GM23248 (cell line): ENCODE data around the gene OPRM1.

Experiments used
- EZH2 ChIP-seq: fragments of 200-600 bp; sonication (generic); IDR thresholded peaks from 2 replicates; pipeline ENCODE4 v1.6.1; 2018; ENCODE audit warnings: antibody characterized with exemption, mild to moderate bottlenecking; ENCODE audit not compliant: insufficient read depth, poor library complexity, severe bottlenecking
- EZH2phosphoT487 ChIP-seq: fragments of 200-600 bp; sonication (generic); IDR thresholded peaks from 2 replicates; pipeline ENCODE4 v1.6.1; 2018; ENCODE audit warnings: antibody characterized with exemption, moderate library complexity, mild to moderate bottlenecking, low read depth; ENCODE audit not compliant: insufficient read depth

DNA sequence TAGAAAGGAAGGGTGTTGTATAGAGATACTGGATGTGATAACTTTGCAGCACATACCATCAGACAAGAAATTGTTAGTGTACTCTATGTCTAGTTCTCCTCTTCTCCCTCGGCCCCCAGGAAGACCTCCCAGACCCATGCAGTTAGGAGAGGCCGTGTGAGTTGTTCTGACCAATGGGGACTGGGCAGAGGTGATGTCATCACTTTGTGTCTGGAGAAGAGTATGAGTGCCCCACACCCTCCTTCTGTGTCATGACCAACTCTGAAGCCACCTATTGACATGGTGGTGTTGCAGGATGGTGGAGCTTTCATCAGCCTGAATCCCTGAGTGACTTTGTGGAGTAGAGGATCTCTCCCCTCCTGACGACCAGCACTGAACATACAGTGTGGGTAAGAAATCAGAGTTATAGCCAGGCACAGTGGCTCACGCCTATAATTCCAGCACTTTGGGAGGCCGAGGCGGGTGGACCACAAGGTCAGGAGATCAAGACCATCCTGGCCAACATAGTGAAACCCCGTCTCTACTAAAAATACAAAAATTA, 245.3 kb downstream of the OPRM1 start:
- TF ChIP-seq EZH2: no peak
- TF ChIP-seq EZH2phosphoT487: no peak
